ENCODE results near the gene TAS2R41.

The TAS2R41 gene

GRCh38 chr7:143451746-143452145, 25.9 kb upstream of the TAS2R41 start:
- no peak for TF ChIP-seq CTCF (IDR thresholded peaks at IDR 0.05; ENCODE audit: insufficient read depth, low read length, poor library complexity, severe bottlenecking)
- H3K36me3 ChIP-seq (ENCODE audit: control insufficient read depth, insufficient read depth, low read length): no peaks in the 10 kb centered on the region
- no peaks in the 10 kb centered on the region for H3K27me3 ChIP-seq (replicated peaks; ENCODE audit: control insufficient read depth, insufficient read depth, low read length)
- DNase-seq (ENCODE audit: extremely low read depth, insufficient read length): no peak
- no peak overlapping the region for H3K4me3 ChIP-seq (replicated peaks; ENCODE audit: low read depth, low read length)

GRCh38 chr7:143452495-143452894, 25.2 kb upstream of the TAS2R41 start:
- H3K36me3 ChIP-seq (ENCODE audit: control insufficient read depth, insufficient read depth, low read length): no peaks in the 10 kb centered on the region
- H3K4me3 ChIP-seq (replicated peaks; ENCODE audit: low read depth, low read length): no peak overlapping the region
- DNase-seq (ENCODE audit: extremely low read depth, insufficient read length): no peak
- no peaks in the 10 kb centered on the region for H3K27me3 ChIP-seq (replicated peaks; ENCODE audit: control insufficient read depth, insufficient read depth, low read length)
- TF ChIP-seq CTCF (IDR thresholded peaks at IDR 0.05; ENCODE audit: insufficient read depth, low read length, poor library complexity, severe bottlenecking): no peak

GRCh38 chr7:143454091-143454680, 23.5 kb upstream of the TAS2R41 start:
- Histone ChIP-seq H3K27me3 (replicated peaks; ENCODE audit: control insufficient read depth, insufficient read depth, low read length) (no peaks in the 10 kb centered on the region), H3K4me3 (replicated peaks; ENCODE audit: low read depth, low read length) (no peak overlapping the region), H3K36me3 (ENCODE audit: control insufficient read depth, insufficient read depth, low read length) (no peaks in the 10 kb centered on the region)
- no peak for DNase-seq (ENCODE audit: extremely low read depth, insufficient read length)
- no peak for TF ChIP-seq CTCF (IDR thresholded peaks at IDR 0.05; ENCODE audit: insufficient read depth, low read length, poor library complexity, severe bottlenecking)

GRCh38 chr7:143455491-143455890, 22.2 kb upstream of the TAS2R41 start:
- Histone ChIP-seq H3K4me3 (replicated peaks; ENCODE audit: low read depth, low read length) (no peak overlapping the region), H3K36me3 (ENCODE audit: control insufficient read depth, insufficient read depth, low read length) (no peaks in the 10 kb centered on the region), H3K27me3 (replicated peaks; ENCODE audit: control insufficient read depth, insufficient read depth, low read length) (no peaks in the 10 kb centered on the region)
- no peak for DNase-seq (ENCODE audit: extremely low read depth, insufficient read length)
- TF ChIP-seq CTCF (IDR thresholded peaks at IDR 0.05; ENCODE audit: insufficient read depth, low read length, poor library complexity, severe bottlenecking): no peak

GRCh38 chr7:143455942-143456341, 21.7 kb upstream of the TAS2R41 start:
- Histone ChIP-seq H3K36me3 (ENCODE audit: control insufficient read depth, insufficient read depth, low read length) (no peaks in the 10 kb centered on the region), H3K4me3 (replicated peaks; ENCODE audit: low read depth, low read length) (no peak overlapping the region), H3K27me3 (replicated peaks; ENCODE audit: control insufficient read depth, insufficient read depth, low read length) (no peaks in the 10 kb centered on the region)
- no peak for TF ChIP-seq CTCF (IDR thresholded peaks at IDR 0.05; ENCODE audit: insufficient read depth, low read length, poor library complexity, severe bottlenecking)
- no peak for DNase-seq (ENCODE audit: extremely low read depth, insufficient read length)

Data from GM06990 (cell line).